ENCODE results near the gene CEP68. TPM values are rescaled to one million over a fixed set of nuclear protein-coding genes. Genes with fewer than 3 reads are reported as not detected.

CEP68 gene
- polyA plus RNA-seq, 1 experiment = 11.7 TPM

DNA sequence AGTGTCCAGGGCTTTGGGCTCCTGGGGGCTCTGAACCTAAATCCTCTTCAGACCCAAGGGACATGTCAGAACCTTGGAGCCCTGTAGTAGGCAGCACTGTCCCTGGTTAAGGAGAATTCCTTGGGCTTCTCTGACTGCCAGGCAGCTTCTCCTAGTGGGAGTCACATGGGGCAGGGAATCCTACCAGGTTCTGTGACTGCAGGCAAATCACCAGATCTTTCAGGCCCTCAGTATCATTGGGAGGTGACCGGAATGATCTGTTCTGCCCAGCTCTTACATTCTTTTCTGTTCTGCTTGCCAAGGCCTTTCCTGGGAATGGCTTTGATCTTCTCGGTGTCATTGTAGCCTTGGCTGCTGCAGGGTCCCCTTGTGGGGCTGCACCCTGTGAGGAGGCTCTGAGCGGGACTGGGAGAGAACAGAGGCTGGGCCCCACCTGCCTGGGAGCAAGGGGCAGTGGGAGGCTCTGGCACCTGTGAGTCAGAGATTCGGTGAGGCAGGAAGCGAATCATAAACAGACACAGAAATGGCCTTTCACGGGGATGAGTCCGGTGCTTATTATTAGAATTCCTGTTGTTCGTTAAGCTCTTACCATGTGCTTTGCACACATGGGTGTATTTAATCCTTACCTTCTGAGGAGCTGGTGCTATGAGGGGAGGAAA, 14.1 kb downstream of the CEP68 start:
- ChIA-PET POLR2A (no interaction called here), CTCF (interaction anchor here (0.6 to 1.6 kb wide), 9 partner anchors 10 to 149 kb away, joined by 3 to 4 read pairs (median 3); no protein-coding TSS in a partner anchor)
- TF ChIP-seq CTCF (IDR thresholded peaks at IDR 0.05; ENCODE audit: insufficient read depth, low read depth, low read length) = peak; percentile 55
- Histone ChIP-seq H3K27me3 (ENCODE audit: control insufficient read depth, insufficient read depth, low read length) (no peaks in the 10 kb centered on the region), H3K36me3 (ENCODE audit: control insufficient read depth, insufficient read depth, low read length) (peaks cover 11% of the 10 kb centered on the region), H3K4me3 (ENCODE audit: low read depth, low read length) (no peak overlapping the region)
- no peak for DNase-seq (ENCODE audit: low read depth)

DNA sequence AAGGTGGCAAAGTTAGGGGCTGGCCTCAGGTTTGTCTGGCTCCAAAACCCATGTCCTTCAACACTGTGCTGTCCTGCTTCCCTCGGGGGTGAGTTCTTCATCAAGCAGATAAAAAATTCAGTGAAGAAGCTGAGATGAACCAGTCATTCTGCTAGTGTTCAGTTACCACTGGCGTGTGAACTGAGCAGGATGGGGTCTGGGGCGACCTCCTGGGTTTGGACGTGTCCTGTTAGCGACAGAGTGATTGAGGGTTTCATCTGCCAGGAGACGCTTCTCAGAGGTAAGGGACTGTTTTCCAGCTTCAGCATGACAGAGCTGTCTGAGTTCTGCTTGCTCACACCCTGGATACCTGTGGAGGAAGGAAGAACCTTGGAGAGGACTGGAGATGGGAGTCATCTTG, 14.6 kb downstream of the CEP68 start:
- DNase-seq (ENCODE audit: low read depth) = no peak
- POLR2A ChIA-PET = no interaction called here
- TF ChIP-seq CTCF (IDR thresholded peaks at IDR 0.05; ENCODE audit: insufficient read depth, low read depth, low read length) = no peak
- H3K4me3 ChIP-seq (ENCODE audit: low read depth, low read length) = no peak overlapping the region
- no peaks in the 10 kb centered on the region for H3K27me3 ChIP-seq (ENCODE audit: control insufficient read depth, insufficient read depth, low read length)
- H3K36me3 ChIP-seq (ENCODE audit: control insufficient read depth, insufficient read depth, low read length) = peaks cover 11% of the 10 kb centered on the region
- CTCF ChIA-PET = interaction anchor here (1.0 to 1.2 kb wide), 4 partner anchors 14 to 149 kb away, joined by 3 read pairs; no protein-coding TSS in a partner anchor

DNA sequence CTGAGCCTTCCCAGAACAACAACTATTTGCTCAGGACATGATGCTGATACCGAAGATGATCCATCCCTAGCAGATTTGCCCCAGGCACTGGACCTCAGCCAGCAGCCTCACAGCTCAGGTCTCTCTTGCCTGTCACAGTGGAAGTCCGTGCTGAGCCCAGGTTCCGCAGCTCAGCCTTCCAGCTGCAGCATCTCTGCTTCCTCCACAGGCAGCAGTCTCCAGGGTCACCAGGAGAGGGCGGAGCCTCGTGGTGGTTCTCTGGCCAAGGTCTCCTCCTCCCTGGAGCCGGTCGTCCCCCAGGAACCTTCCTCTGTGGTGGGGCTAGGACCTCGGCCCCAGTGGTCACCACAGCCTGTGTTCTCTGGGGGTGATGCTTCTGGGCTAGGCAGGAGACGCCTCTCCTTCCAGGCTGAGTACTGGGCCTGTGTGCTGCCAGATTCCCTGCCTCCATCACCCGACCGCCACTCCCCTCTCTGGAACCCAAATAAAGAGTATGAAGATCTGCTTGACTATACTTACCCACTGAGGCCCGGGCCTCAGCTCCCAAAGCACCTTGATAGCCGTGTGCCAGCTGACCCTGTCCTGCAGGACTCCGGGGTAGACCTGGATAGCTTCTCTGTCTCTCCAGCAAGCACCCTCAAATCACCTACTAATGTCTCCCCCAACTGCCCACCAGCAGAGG, 15.4 kb downstream of the CEP68 start:
- CTCF ChIA-PET = no interaction called here
- Histone ChIP-seq H3K36me3 (ENCODE audit: control insufficient read depth, insufficient read depth, low read length) (peaks cover 12% of the 10 kb centered on the region), H3K4me3 (ENCODE audit: low read depth, low read length) (no peak overlapping the region), H3K27me3 (ENCODE audit: control insufficient read depth, insufficient read depth, low read length) (no peaks in the 10 kb centered on the region)
- peak; percentile 48 for TF ChIP-seq CTCF (IDR thresholded peaks at IDR 0.05; ENCODE audit: insufficient read depth, low read depth, low read length)
- POLR2A ChIA-PET = no interaction called here
- no peak for DNase-seq (ENCODE audit: low read depth)

DNA sequence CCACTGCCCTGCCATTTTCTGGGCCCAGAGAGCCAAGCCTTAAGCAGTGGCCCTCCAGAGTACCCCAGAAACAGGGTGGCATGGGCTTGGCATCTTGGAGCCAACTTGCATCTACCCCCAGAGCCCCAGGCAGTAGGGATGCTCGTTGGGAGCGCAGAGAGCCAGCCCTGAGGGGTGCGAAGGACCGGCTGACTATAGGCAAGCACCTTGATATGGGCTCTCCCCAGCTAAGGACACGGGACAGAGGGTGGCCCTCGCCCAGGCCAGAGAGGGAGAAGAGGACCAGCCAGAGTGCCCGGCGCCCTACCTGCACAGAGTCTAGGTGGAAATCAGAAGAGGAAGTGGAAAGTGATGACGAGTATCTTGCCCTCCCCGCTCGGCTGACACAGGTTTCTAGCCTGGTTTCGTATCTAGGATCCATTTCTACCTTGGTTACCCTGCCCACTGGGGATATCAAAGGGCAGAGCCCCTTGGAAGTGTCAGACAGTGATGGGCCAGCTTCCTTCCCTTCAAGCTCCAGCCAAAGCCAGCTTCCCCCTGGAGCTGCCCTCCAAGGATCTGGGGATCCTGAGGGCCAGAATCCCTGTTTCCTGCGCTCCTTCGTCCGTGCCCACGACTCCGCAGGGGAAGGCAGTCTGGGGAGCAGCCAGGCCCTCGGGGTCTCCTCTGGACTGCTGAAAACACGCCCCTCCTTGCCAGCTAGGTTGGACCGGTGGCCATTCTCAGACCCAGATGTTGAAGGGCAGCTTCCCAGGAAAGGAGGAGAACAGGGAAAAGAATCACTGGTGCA, 16.2 kb downstream of the CEP68 start:
- CTCF ChIA-PET = no interaction called here
- no peak overlapping the region for H3K4me3 ChIP-seq (ENCODE audit: low read depth, low read length)
- POLR2A ChIA-PET = no interaction called here
- H3K36me3 ChIP-seq (ENCODE audit: control insufficient read depth, insufficient read depth, low read length) = peaks cover 14% of the 10 kb centered on the region
- no peaks in the 10 kb centered on the region for H3K27me3 ChIP-seq (ENCODE audit: control insufficient read depth, insufficient read depth, low read length)
- no peak for TF ChIP-seq CTCF (IDR thresholded peaks at IDR 0.05; ENCODE audit: insufficient read depth, low read depth, low read length)
- DNase-seq (ENCODE audit: low read depth) = no peak
